Left kidney (tissue), 2 donors: Measurements from ENCODE around the gene PPP1R14C. TPM values are rescaled to one million over a fixed set of nuclear protein-coding genes. Genes with fewer than 3 reads are reported as not detected.
"Not testable (repeated sequence)": the region's sequence is repeated elsewhere in the genome, so short reads cannot be mapped to it uniquely, and the experiment has no call there.

Source experiments
- DNase-seq: peaks from one replicate; pipeline ENCODE4 v3.0.0-alpha.2; 2013
- polyA plus RNA-seq: library from polyadenylated mRNA; unstranded; fragments of 120-200 nt; gene quantifications from one replicate; pipeline ENCODE4 v1.2.1, GENCODE V29; 2013; ENCODE audit not compliant: insufficient read length

Gene PPP1R14C
- polyA plus RNA-seq, 1 donor: 21.6 TPM

GRCh38 chr6:150214310-150214709 is 71.5 kb downstream of the PPP1R14C start:
- DNase-seq: no peak

DNA sequence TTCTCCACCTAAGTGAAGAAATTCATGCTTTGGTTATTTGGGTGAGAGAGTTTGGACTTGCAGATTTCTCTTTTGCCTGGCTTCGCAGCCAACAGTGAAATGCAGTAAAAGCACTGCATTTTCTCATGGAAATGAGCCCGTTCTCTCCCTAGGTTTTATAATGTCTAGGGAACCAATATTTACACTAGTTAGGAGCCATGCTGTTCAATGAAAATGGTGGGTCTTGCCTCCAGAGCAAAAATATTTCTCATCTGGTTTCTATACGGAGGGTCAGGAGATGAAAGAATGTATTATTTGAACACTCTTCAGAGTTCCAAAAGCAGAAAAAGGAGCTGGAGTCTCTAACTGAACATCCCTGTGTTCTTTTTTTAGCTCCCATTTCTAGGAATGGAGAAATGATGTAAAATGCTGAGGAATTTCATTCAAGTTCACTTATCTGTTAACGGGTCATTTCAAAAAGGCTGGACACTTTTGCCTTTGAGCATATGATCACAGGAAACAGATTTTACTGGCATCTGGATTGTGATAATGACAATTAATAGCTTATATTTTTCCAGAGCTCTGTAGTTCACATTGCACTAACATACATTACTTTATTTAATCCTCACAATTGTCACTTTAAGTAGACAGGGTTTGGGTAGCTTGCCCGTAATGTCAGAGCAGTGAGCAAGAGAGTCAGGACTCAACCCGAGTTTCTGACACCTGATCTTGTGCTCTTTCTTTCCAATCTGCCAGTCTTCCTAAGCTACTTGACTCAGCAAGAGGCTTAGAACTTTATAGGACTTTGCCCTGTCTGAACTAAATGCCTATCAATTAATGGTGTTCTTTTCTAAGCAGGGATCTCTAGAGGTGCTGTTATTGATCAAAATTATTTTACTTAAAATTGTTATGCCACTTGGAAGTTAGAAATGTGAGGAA is 78.0 kb downstream of the PPP1R14C start:
- no peak for DNase-seq

DNA sequence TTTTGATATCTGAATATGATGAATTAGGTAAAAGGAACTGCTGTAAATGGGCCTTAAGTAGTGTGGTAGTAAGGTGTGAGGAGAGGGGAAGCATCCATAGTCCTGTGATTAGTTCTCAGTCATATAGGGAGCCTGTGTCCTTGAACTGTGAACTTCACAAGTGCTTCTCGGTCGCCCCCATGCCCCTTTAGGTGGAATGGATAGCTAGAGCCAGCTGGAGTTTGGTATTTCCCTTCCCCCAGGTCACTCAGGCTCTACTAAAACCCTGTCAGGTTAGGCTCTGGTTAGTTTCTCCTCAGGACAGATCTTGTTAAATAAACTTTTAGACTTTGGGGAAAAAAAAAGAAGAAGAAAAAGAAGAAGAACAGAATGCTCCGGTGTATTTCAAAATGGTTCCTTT is 82.0 kb downstream of the PPP1R14C start:
- no peak for DNase-seq

DNA sequence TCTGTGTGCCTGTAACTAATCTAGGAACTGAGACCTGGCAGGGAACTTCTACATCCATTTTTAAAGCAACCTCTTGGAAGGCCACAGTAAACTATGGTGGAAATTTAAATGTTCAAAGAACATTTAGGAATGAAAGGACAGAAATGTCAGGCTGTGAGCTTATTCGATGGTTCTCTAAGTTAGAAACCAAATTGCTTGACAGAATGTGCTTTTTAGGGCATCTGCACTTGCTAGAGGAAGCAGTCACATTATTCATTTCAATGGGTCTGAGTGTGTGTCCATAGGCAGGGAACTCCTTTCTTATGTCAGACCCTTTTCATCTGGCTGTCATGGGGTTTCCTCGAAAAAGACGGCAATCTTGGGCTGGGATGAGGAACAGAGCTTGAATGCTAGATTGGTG is 84.4 kb downstream of the PPP1R14C start:
- no peak for DNase-seq

GRCh38 chr6:150228072-150228733 is 85.4 kb downstream of the PPP1R14C start:
- peak; percentile 35 for DNase-seq

GRCh38 chr6:150229436-150230163 is 86.8 kb downstream of the PPP1R14C start:
- DNase-seq: no peak

- no peak for DNase-seq
Observed at GRCh38 chr6:150230164-150230561, 87.3 kb downstream of the PPP1R14C start.

- no peak for DNase-seq
Observed at GRCh38 chr6:150230832-150231524, 88.1 kb downstream of the PPP1R14C start.

DNA sequence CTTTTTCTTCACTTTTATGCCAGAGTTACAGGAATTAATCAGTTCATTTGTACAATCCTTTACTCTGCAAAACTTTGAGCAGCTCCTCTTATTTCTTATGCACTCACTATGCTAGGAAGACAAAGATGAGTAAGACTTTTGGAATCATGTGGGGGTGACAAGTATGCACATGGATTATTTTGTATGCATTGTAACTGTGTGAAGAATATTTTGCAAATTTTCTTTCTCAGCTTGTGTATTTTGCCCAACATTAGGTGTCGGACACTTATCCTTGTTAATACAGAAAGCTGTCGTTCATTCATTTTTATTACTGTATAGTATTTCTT is 88.6 kb downstream of the PPP1R14C start:
- no peak for DNase-seq

DNA sequence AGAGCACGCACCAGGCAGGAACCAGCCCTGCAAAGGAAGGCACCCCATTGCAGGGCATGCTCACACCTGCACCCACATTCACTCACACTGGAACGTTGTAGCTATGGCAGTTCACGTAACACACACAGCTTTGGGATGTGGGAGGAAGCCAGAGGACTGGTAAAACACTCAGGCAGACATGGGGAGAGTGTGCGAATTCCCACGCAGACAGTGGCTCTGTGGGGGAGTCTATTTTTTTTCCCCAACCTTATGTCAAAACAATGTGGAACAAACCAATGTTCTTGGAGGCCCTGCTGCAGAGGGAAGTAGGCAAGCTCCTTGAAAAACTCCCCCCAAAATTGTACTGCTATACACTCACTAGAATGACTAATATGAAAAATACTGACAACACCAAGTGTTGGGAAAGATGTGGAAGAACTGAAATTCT is 91.0 kb downstream of the PPP1R14C start:
- DNase-seq: no peak

GRCh38 chr6:150235218-150235617 is 92.4 kb downstream of the PPP1R14C start:
- no peak for DNase-seq

- no peak for DNase-seq
Observed at GRCh38 chr6:150236114-150236513, 93.3 kb downstream of the PPP1R14C start.

DNA sequence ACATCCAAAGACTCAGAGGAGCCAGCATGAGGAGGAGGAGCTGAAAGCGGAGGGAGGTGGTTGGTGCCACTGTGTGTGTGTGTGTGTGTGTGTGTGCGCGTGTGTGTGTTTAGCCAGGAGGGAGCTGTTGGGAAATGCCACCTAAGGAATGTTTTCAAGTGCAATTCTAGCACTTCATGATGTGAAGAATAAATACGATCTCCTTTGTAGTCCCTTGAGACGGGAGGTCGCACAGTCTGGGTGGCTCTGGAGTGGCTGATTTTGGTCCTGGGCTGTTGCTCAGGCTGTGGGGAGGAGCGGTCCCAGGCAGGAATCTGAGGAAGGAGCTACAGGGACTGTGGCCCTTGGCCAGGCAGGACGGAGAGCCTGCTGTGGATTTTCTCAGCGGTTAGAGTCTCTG is 93.7 kb downstream of the PPP1R14C start:
- peak; percentile 29 for DNase-seq

DNA sequence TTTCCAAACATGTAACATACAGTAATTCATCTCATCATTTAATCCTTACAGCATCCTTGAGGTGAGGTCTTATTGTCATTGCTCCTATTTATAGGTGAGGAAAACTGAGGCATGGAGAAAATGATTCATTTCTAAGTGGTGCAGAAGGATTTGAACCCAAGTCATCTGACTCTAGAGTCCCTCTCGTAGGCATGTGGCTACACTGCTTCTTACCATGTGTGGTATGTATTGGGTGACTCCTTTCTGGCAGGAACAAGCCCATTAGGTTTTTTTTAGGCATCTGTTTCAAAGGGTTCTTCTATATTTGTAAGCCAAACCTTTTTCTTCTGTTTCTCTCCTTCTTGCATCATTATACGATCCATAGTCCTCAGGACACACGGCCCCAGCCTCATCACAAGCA is 94.8 kb downstream of the PPP1R14C start:
- DNase-seq: no peak

DNA sequence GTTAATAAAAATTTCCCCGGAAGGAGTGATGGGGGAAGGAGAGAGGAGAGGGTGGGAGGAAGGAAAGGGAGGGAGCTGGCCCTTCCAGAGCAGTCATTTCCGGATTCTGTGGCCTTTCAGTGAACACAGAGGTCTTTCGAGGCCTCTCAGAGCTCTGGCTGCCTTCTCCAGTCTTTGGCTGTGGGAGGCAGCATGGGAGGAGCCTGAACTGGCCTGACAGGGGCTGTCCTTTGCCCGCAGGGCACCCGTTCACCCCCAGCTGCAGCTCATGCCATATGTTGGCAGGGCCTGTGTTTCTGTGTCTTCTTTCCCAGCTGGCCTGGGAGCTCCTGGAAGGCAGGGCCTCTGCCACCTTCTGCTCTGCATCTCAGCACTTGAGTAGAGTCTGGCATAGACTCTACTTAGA is 95.5 kb downstream of the PPP1R14C start:
- DNase-seq: peak; percentile 21

DNA sequence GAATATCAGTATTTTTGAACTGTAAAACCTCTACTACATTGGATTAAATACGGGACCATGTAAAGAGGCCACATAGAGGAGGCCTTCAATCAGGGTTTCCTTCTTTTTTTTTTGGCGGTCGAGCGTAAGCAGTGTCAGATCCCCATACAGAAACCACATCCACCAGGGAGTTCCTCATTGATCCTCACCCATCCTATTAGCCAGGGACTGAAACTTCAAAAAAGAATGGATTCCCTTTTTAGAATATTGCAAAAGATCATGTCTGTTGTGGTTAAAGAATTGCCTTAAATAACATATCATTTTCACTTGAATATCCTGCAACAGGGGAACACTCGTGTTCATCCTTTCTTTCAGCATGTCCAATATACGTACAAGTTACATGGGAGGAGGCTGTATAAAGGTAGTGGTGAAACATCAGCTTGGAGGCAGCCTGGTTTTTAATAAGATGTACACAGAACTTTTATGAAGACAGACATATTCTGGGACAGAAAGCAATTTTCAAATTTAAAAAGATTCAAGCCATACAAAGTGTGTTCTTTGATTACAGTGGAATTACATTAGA is 96.1 kb downstream of the PPP1R14C start:
- no peak for DNase-seq

- not testable (repeated sequence) for DNase-seq
Observed at GRCh38 chr6:150241756-150242155, 98.9 kb downstream of the PPP1R14C start.

DNA sequence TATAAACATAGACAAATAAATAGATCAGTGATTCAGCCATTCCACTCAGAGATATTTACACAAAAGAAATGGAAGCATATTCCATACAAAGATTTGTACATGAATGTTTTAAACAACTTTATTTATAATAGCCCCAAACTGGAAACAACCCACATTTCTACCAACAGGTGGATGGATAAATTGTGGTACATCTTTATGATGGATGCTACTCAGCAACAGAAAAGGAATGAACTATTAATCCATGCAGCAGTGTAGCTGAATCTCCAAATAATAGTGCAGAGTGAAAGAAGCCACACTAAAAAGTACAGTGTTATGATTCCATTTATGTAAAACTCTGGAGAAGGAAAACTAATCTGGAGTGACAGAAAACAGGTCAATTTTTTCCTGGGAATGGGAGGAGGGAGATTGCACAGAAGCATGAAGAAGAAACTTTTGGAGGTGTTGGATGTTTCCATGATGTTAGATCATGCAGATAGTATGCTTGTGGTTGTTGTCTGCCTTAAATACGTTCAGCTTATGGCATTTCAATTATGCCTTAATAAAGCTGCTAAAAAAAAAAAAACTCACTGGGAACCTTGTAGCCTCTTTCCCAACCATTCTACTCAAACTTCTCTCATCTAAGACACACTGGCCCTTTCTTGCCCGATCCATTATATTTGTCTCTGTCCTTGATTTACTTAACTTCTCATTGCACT is 100.9 kb downstream of the PPP1R14C start:
- no peak for DNase-seq

GRCh38 chr6:150245148-150245935 is 102.5 kb downstream of the PPP1R14C start:
- no peak for DNase-seq

DNA sequence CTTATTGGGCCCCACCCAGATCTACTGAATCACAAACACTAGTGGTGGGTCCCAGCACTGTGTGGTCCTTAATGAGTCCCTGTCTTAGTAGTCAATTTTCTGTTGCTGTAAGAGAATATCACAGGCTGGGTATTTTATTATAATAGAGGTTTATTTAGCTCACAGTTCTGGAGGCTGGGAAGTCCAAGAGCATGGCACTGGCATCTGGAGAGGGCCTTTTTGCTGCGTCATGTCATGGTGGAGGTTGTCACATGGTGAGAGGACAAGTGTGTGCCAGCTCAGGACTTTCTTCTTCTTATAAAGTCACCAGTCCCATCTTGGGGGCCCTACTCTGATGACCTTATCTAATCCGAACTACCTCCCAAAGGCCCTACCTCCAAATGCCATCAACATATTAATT is 105.0 kb downstream of the PPP1R14C start:
- no peak for DNase-seq
